Fibroblast of mammary gland (primary cell): ENCODE data around the gene CELSR3.

Experiments used
- DNase-seq: peaks from one replicate; pipeline ENCODE4 v3.0.0-alpha.2; 2010; ENCODE audit warnings: low read depth
- H3K4me3 ChIP-seq: 2 replicates; pipeline ENCODE4 v1.5.1; 2011; ENCODE audit warnings: low read depth, mild to moderate bottlenecking, low read length, moderate library complexity; ENCODE audit not compliant: control insufficient read depth
- TF ChIP-seq, protein P1 (sequence below): conservative IDR thresholded peaks from 2 replicates; pipeline ENCODE4 v1.5.1; 2011; ENCODE audit warnings: low read depth, low read length, inconsistent platforms; ENCODE audit not compliant: control insufficient read depth, insufficient read depth

The CELSR3 gene

GRCh38 chr3:48687220-48687678 lies 24.6 kb upstream of the CELSR3 start:
- DNase-seq, result no peak
- TF ChIP-seq, protein P1, sequence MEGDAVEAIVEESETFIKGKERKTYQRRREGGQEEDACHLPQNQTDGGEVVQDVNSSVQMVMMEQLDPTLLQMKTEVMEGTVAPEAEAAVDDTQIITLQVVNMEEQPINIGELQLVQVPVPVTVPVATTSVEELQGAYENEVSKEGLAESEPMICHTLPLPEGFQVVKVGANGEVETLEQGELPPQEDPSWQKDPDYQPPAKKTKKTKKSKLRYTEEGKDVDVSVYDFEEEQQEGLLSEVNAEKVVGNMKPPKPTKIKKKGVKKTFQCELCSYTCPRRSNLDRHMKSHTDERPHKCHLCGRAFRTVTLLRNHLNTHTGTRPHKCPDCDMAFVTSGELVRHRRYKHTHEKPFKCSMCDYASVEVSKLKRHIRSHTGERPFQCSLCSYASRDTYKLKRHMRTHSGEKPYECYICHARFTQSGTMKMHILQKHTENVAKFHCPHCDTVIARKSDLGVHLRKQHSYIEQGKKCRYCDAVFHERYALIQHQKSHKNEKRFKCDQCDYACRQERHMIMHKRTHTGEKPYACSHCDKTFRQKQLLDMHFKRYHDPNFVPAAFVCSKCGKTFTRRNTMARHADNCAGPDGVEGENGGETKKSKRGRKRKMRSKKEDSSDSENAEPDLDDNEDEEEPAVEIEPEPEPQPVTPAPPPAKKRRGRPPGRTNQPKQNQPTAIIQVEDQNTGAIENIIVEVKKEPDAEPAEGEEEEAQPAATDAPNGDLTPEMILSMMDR, result no peak
- H3K4me3 ChIP-seq, result no peak overlapping the region

DNA sequence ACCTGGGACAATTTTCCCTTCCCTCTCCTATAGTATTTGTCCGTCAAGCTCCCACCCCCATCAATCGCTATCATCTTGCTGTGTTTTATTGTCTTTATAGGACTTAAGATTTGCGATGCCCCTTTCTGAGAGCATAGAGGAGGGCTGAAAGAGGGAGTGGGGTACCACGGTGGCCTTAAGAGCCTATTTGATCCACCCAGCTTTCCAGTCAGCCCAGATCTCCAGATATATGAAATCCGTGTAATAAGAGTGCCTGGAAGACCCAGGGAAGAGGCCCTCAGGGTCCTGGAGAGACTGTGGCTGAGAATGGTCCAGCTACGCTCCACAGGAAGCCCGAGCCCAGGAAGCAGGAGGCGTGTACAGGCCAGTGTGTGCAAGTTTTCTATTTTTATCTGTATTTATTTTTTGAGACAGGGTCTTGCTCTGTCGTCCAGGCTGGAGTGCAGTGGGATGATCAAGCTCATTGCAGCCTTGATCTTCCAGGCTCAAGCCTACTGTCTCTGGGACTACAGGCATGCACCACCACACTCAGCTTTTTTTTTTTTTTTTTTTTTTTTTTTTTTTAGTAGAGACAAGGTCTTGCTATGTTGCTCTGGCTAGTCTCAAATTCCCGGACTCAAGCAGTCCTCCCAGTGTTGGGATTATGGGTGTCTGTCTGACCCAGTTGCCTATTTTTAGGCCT lies 24.0 kb upstream of the CELSR3 start:
- TF ChIP-seq, protein P1, result no peak
- no peak overlapping the region for H3K4me3 ChIP-seq
- no peak for DNase-seq

- DNase-seq, result peak; percentile 72
- H3K4me3 ChIP-seq, result peak within 1 kb of the TSS; percentile 77
- TF ChIP-seq, protein P1, result peak; percentile 45
Measured at GRCh38 chr3:48685603-48686511, 23.2 kb upstream of the CELSR3 start, which contains the start of gene NCKIPSD. Gene NCKIPSD, minus strand, starts transcription at chr3:48685915. Its CDS starts 108 bp downstream, at chr3:48685807.

- no peak for DNase-seq
- H3K4me3 ChIP-seq, result peak overlapping the region; percentile 77
- TF ChIP-seq, protein P1, result no peak
Measured at GRCh38 chr3:48685293-48685602, 22.6 kb upstream of the CELSR3 start.

- H3K4me3 ChIP-seq, result peak overlapping the region; percentile 77
- peak; percentile 39 for DNase-seq
- TF ChIP-seq, protein P1, result no peak
Measured at GRCh38 chr3:48684480-48685143, 21.9 kb upstream of the CELSR3 start.

GRCh38 chr3:48684054-48684349 lies 21.3 kb upstream of the CELSR3 start:
- DNase-seq, result no peak
- TF ChIP-seq, protein P1, result no peak
- H3K4me3 ChIP-seq, result peak overlapping the region; percentile 77
